ENCODE data around the gene SLC25A45. TPM values are rescaled to one million over a fixed set of nuclear protein-coding genes. Genes with fewer than 3 reads are reported as not detected.
A peak's percentile ranks its signal among the peaks of the same experiment; 100 is the strongest.
"Not testable (repeated sequence)": the region's sequence is repeated elsewhere in the genome, so short reads cannot be mapped to it uniquely, and the experiment has no call there.

SLC25A45 gene
- total RNA-seq, 4 donors from 2014 or later, result 1.8 to 8.0 (median 5.3) TPM

- DNase-seq (ENCODE audit: low spot score in 2 of 2), result peak in 1 of 2 donors; percentile 83
- intact Hi-C loops (cut with DNase I; ENCODE audit: low total_unique reads), result loop anchor here (5.0 kb wide), 1 partner anchor 92 kb away; no protein-coding TSS in a partner anchor
- WGBS, 2 donors, result 62 to 67% methylated on average over 11 of the region's 11 CpGs
- no peak overlapping the region for H3K4me3 ChIP-seq (ENCODE audit: low read depth, poor library complexity, severe bottlenecking)
- TF ChIP-seq POLR2A (IDR thresholded peaks at IDR 0.05) (no peak), CTCF (IDR thresholded peaks at IDR 0.05) (no peak)
These were observed 33.3 kb upstream of the SLC25A45 start for GRCh38 chr11:65415499-65416340.

GRCh38 chr11:65414776-65415498, 32.5 kb upstream of the SLC25A45 start:
- TF ChIP-seq POLR2A (IDR thresholded peaks at IDR 0.05) (no peak), CTCF (IDR thresholded peaks at IDR 0.05) (no peak)
- H3K4me3 ChIP-seq (ENCODE audit: low read depth, poor library complexity, severe bottlenecking), result no peak overlapping the region
- DNase-seq (ENCODE audit: low spot score in 2 of 2), result peak in 1 of 2 donors; percentile 86
- intact Hi-C loops (cut with DNase I; ENCODE audit: low total_unique reads), result loop anchor here (5.0 kb wide), 1 partner anchor 92 kb away; no protein-coding TSS in a partner anchor
- WGBS, 2 donors, result 72 to 75% methylated on average over 11 of the region's 11 CpGs

GRCh38 chr11:65413077-65413664, 30.7 kb upstream of the SLC25A45 start:
- H3K4me3 ChIP-seq (ENCODE audit: low read depth, poor library complexity, severe bottlenecking); intact Hi-C loops (cut with DNase I; ENCODE audit: low total_unique reads); DNase-seq (ENCODE audit: low spot score in 2 of 2): not testable (repeated sequence)
- WGBS, 2 donors, result 75 to 85% methylated on average over 15 of the region's 15 CpGs

- DNase-seq (ENCODE audit: low spot score in 2 of 2), result no peak
- 79 to 81% methylated on average over 23 to 24 of the region's 24 CpGs for WGBS, 2 donors
These were observed 30.0 kb upstream of the SLC25A45 start for GRCh38 chr11:65412271-65413076.

GRCh38 chr11:65411681-65412070, 29.2 kb upstream of the SLC25A45 start:
- no peak overlapping the region for H3K4me3 ChIP-seq (ENCODE audit: low read depth, poor library complexity, severe bottlenecking)
- 61 to 84% methylated on average over 5 of the region's 5 CpGs for WGBS, 2 donors
- DNase-seq (ENCODE audit: low spot score in 2 of 2), result no peak
- intact Hi-C loops (cut with DNase I; ENCODE audit: low total_unique reads), result no loop called here
- TF ChIP-seq POLR2A (IDR thresholded peaks at IDR 0.05) (no peak), CTCF (IDR thresholded peaks at IDR 0.05) (no peak)

More at GRCh38 chr11:65412271-65413076, 30.0 kb upstream of the SLC25A45 start:
- no peak for TF ChIP-seq CTCF (IDR thresholded peaks at IDR 0.05)
- no peak for TF ChIP-seq POLR2A (IDR thresholded peaks at IDR 0.05)
- intact Hi-C loops (cut with DNase I; ENCODE audit: low total_unique reads), result no loop called here
- no peak overlapping the region for H3K4me3 ChIP-seq (ENCODE audit: low read depth, poor library complexity, severe bottlenecking)
